HL-60 (cell line): ENCODE results near the gene PRAC1.
"Not testable (repeated sequence)": the region's sequence is repeated elsewhere in the genome, so short reads cannot be mapped to it uniquely, and the experiment has no call there.

Source experiments
- GABPA ChIP-seq: IDR thresholded peaks from 2 replicates; pipeline ENCODE4 v1.6.1; 2012; ENCODE audit warnings: low read depth
- TF ChIP-seq, protein P1 (sequence below): IDR thresholded peaks from 2 replicates; pipeline ENCODE4 v1.6.1; 2012; ENCODE audit warnings: low read depth; ENCODE audit not compliant: insufficient replicate concordance

DNA sequence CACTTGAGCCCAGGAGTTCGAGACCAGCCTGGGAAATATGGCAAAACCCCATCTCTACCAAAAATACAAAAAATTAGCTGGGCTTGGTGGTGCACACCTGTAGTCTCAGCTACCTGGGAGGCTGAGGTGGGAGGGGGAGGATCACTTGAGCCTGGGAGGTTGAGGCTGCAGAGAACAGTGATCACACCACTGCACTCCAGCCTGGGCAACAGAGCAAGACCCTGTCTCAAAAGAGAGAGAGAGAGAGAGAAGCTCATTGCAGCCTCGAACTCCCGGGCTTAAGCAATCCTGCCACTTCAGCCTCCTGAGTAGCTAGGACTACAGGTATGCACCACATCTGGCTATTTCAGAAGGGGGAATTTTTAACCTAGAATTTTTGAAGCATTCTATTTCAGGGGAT lies 5.8 kb downstream of the PRAC1 start:
- not testable (repeated sequence) for TF ChIP-seq GABPA
- TF ChIP-seq, protein P1, sequence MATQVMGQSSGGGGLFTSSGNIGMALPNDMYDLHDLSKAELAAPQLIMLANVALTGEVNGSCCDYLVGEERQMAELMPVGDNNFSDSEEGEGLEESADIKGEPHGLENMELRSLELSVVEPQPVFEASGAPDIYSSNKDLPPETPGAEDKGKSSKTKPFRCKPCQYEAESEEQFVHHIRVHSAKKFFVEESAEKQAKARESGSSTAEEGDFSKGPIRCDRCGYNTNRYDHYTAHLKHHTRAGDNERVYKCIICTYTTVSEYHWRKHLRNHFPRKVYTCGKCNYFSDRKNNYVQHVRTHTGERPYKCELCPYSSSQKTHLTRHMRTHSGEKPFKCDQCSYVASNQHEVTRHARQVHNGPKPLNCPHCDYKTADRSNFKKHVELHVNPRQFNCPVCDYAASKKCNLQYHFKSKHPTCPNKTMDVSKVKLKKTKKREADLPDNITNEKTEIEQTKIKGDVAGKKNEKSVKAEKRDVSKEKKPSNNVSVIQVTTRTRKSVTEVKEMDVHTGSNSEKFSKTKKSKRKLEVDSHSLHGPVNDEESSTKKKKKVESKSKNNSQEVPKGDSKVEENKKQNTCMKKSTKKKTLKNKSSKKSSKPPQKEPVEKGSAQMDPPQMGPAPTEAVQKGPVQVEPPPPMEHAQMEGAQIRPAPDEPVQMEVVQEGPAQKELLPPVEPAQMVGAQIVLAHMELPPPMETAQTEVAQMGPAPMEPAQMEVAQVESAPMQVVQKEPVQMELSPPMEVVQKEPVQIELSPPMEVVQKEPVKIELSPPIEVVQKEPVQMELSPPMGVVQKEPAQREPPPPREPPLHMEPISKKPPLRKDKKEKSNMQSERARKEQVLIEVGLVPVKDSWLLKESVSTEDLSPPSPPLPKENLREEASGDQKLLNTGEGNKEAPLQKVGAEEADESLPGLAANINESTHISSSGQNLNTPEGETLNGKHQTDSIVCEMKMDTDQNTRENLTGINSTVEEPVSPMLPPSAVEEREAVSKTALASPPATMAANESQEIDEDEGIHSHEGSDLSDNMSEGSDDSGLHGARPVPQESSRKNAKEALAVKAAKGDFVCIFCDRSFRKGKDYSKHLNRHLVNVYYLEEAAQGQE, result not testable (repeated sequence)
